SK-N-MC (cell line): ENCODE results near the gene ELAVL2.

Experiments
- DNase-seq: peaks from one replicate; pipeline ENCODE4 v3.0.0-alpha.2; 2011; ENCODE audit warnings: low read depth, low spot score
- H3K27ac ChIP-seq: fragments of 200-600 bp; sonication (generic); 2 replicates; pipeline ENCODE4 v1.5.1; 2016; ENCODE audit warnings: mixed run types
- H3K36me3 ChIP-seq: fragments of 200-600 bp; sonication (generic); 2 replicates; pipeline ENCODE4 v1.6.1; 2017; ENCODE audit warnings: antibody characterized with exemption, low read length, mixed read lengths; ENCODE audit not compliant: insufficient read depth
- H3K4me3 ChIP-seq: fragments of 200-600 bp; sonication (generic); 2 replicates; pipeline ENCODE4 v1.5.1; 2016
- H3K9ac ChIP-seq: fragments of 200-600 bp; sonication (generic); 2 replicates; pipeline ENCODE4 v1.8.0; 2017; ENCODE audit warnings: mixed run types, mixed read lengths; ENCODE audit not compliant: insufficient read length
- H3K9me3 ChIP-seq: fragments of 200-600 bp; sonication (generic); 2 replicates; pipeline ENCODE4 v1.6.1; 2017; ENCODE audit warnings: low read depth, mild to moderate bottlenecking, antibody characterized with exemption, low read length, moderate library complexity, mixed read lengths
- EZH2 ChIP-seq: fragments of 200-600 bp; sonication (generic); IDR thresholded peaks from one replicate; pipeline ENCODE4 v1.6.1; 2017; ENCODE audit warnings: antibody characterized with exemption
- FOXP2 ChIP-seq: optimal IDR thresholded peaks from 2 replicates; pipeline ENCODE3; 2011; ENCODE audit warnings: mild to moderate bottlenecking, moderate library complexity; ENCODE audit not compliant: insufficient read depth; ENCODE audit errors: extremely low read length, control extremely low read depth
- POLR2AphosphoS5 ChIP-seq: IDR thresholded peaks from 2 replicates; pipeline ENCODE4 v1.6.1; 2012; ENCODE audit warnings: mild to moderate bottlenecking, low read depth, low read length, borderline replicate concordance

ELAVL2 gene

GRCh38 chr9:23677446-23677845 is 148.6 kb downstream of the ELAVL2 start:
- DNase-seq, result no peak
- Histone ChIP-seq H3K9ac (no peak overlapping the region), H3K36me3 (no peaks in the 10 kb centered on the region), H3K9me3 (no peaks in the 10 kb centered on the region), H3K27ac (no peak overlapping the region), H3K4me3 (no peak overlapping the region)
- no peak for TF ChIP-seq POLR2AphosphoS5
- TF ChIP-seq FOXP2, result no peak
- TF ChIP-seq EZH2, result no peak

GRCh38 chr9:23674016-23674585 is 151.9 kb downstream of the ELAVL2 start:
- TF ChIP-seq EZH2 (no peak), FOXP2 (no peak), POLR2AphosphoS5 (no peak)
- no peaks in the 10 kb centered on the region for H3K36me3 ChIP-seq
- H3K9ac ChIP-seq, result no peak overlapping the region
- H3K4me3 ChIP-seq, result no peak overlapping the region
- H3K27ac ChIP-seq, result no peak overlapping the region
- no peak for DNase-seq
- H3K9me3 ChIP-seq, result no peaks in the 10 kb centered on the region

GRCh38 chr9:23672151-23672550 is 153.9 kb downstream of the ELAVL2 start:
- H3K4me3 ChIP-seq, result no peak overlapping the region
- no peak overlapping the region for H3K27ac ChIP-seq
- no peak for TF ChIP-seq FOXP2
- no peak for TF ChIP-seq EZH2
- TF ChIP-seq POLR2AphosphoS5, result no peak
- H3K36me3 ChIP-seq, result no peaks in the 10 kb centered on the region
- H3K9me3 ChIP-seq, result no peaks in the 10 kb centered on the region
- no peak for DNase-seq
- H3K9ac ChIP-seq, result no peak overlapping the region

DNA sequence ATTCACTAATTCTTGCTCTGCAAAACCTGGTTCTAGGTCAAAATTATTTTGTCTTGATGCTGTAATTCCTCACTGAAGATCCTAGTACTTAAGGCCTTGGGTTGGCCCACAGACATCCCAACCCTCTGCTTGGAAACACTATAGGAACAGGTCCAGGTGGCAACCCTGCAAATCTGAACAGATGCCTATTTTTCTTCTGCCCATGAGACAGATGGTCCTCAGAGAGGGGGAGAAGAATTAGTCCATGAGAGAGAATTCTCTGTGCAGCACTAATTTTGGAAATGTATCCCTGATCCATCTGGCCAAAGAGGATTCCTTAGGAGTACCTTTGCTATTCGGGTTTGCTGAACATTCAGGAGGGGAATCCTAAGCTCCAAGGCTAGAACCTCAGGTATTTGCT is 156.3 kb downstream of the ELAVL2 start:
- Histone ChIP-seq H3K27ac (no peak overlapping the region), H3K36me3 (no peaks in the 10 kb centered on the region), H3K9ac (no peak overlapping the region), H3K9me3 (no peaks in the 10 kb centered on the region), H3K4me3 (no peak overlapping the region)
- no peak for TF ChIP-seq POLR2AphosphoS5
- TF ChIP-seq FOXP2, result no peak
- no peak for TF ChIP-seq EZH2
- no peak for DNase-seq

- Histone ChIP-seq H3K4me3 (no peak overlapping the region), H3K9me3 (no peaks in the 10 kb centered on the region), H3K36me3 (no peaks in the 10 kb centered on the region), H3K27ac (no peak overlapping the region), H3K9ac (no peak overlapping the region)
- TF ChIP-seq FOXP2 (no peak), EZH2 (no peak), POLR2AphosphoS5 (no peak)
- DNase-seq, result no peak
Measured at GRCh38 chr9:23665635-23666034, 160.4 kb downstream of the ELAVL2 start.

- H3K9ac ChIP-seq, result no peak overlapping the region
- no peak overlapping the region for H3K27ac ChIP-seq
- no peaks in the 10 kb centered on the region for H3K9me3 ChIP-seq
- DNase-seq, result no peak
- TF ChIP-seq POLR2AphosphoS5, result no peak
- TF ChIP-seq FOXP2, result no peak
- TF ChIP-seq EZH2, result no peak
- H3K4me3 ChIP-seq, result no peak overlapping the region
- H3K36me3 ChIP-seq, result no peaks in the 10 kb centered on the region
Measured at GRCh38 chr9:23665051-23665450, 161.0 kb downstream of the ELAVL2 start.

- TF ChIP-seq POLR2AphosphoS5 (no peak), FOXP2 (no peak)
- Histone ChIP-seq H3K9me3 (no peaks in the 10 kb centered on the region), H3K36me3 (no peaks in the 10 kb centered on the region), H3K9ac (no peak overlapping the region), H3K4me3 (no peak overlapping the region), H3K27ac (no peak overlapping the region)
- no peak for DNase-seq
Measured at GRCh38 chr9:23663946-23664345, 162.1 kb downstream of the ELAVL2 start.

- Histone ChIP-seq H3K9me3 (no peaks in the 10 kb centered on the region), H3K9ac (no peak overlapping the region), H3K27ac (no peak overlapping the region), H3K36me3 (no peaks in the 10 kb centered on the region), H3K4me3 (no peak overlapping the region)
- TF ChIP-seq FOXP2, result no peak
- TF ChIP-seq POLR2AphosphoS5, result no peak
- TF ChIP-seq EZH2, result no peak
- DNase-seq, result no peak
Measured at GRCh38 chr9:23663536-23663935, 162.5 kb downstream of the ELAVL2 start.

GRCh38 chr9:23663125-23663524 is 162.9 kb downstream of the ELAVL2 start:
- Histone ChIP-seq H3K27ac (no peak overlapping the region), H3K4me3 (no peak overlapping the region), H3K36me3 (no peaks in the 10 kb centered on the region), H3K9ac (no peak overlapping the region), H3K9me3 (no peaks in the 10 kb centered on the region)
- TF ChIP-seq FOXP2 (no peak), POLR2AphosphoS5 (no peak), EZH2 (no peak)
- no peak for DNase-seq
